Fibroblast of villous mesenchyme (primary cell): ENCODE measurements around the gene ARR3. TPM values are rescaled to one million over a fixed set of nuclear protein-coding genes. Genes with fewer than 3 reads are reported as not detected.
"Not testable (repeated sequence)": the region's sequence is repeated elsewhere in the genome, so short reads cannot be mapped to it uniquely, and the experiment has no call there.

Experiments used
- DNase-seq: peaks from one replicate; pipeline ENCODE4 v3.0.0-alpha.2; 2010; ENCODE audit warnings: low read depth
- H3K4me3 ChIP-seq: 2 replicates; pipeline ENCODE4 v1.5.1; 2011; ENCODE audit warnings: low read depth, mild to moderate bottlenecking, low read length
- CTCF ChIP-seq: IDR thresholded peaks from 2 replicates; pipeline ENCODE4 v1.5.1; 2012; ENCODE audit warnings: low read depth, mild to moderate bottlenecking, low read length; ENCODE audit not compliant: insufficient read depth
- total RNA-seq: library from RNA; depleted of rRNA; stranded (reverse); fragments of >200 nt; gene quantifications from 2 replicates; pipeline ENCODE4 v1.2.3, GENCODE V29; 2012

ARR3 gene
- total RNA-seq, 1 donor: not detected

GRCh38 chrX:70292788-70293187 is 24.7 kb downstream of the ARR3 start:
- no peak overlapping the region for H3K4me3 ChIP-seq
- no peak for TF ChIP-seq CTCF
- DNase-seq: peak; percentile 31

GRCh38 chrX:70293621-70294020 is 25.5 kb downstream of the ARR3 start:
- H3K4me3 ChIP-seq: no peak overlapping the region
- DNase-seq: no peak
- TF ChIP-seq CTCF: no peak

DNA sequence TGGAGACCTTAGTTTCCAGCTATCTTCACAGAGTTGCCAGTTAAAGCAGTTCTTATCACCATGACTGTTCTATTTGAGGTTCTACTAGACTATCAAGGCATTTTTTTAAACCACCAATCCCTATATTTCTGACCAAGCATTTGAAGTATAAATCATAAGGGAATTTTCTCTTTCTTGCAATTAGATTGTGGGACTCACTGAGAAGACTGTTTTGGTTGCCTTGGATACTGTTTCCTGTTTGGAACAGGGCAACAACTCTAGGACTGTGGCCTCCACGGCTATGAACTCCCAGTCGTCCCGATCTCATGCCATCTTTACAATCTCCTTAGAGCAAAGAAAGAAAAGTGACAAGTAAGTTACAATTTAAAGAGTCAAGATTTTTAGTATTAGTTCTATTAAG is 33.6 kb downstream of the ARR3 start:
- H3K4me3 ChIP-seq: no peak overlapping the region
- peak; percentile 34 for DNase-seq
- TF ChIP-seq CTCF: no peak

DNA sequence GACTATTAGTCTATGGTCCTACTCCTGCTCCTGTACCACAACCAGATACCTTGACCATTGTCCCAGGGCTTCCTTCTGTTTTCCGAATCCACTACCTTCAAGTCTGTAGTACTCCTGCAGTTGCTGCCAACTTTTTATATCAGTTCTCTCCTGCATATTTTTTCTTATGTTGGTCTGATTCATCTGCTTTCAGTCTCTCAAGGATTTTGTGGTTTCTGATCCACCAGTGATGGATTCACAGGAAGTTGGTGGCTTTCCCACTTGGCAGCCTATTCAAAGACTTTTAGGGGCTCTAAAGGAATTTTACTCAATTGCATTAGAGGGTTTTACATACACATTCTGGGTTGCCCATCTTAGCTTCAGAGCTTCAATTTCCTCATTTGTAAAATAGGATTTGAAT is 45.4 kb downstream of the ARR3 start:
- no peak for TF ChIP-seq CTCF
- peak; percentile 17 for DNase-seq

GRCh38 chrX:70322784-70323183 is 54.6 kb downstream of the ARR3 start:
- no peak for TF ChIP-seq CTCF
- no peak overlapping the region for H3K4me3 ChIP-seq
- DNase-seq: no peak

More for the DNA sequence above, 45.4 kb downstream of the ARR3 start:
- H3K4me3 ChIP-seq: no peak overlapping the region

DNA sequence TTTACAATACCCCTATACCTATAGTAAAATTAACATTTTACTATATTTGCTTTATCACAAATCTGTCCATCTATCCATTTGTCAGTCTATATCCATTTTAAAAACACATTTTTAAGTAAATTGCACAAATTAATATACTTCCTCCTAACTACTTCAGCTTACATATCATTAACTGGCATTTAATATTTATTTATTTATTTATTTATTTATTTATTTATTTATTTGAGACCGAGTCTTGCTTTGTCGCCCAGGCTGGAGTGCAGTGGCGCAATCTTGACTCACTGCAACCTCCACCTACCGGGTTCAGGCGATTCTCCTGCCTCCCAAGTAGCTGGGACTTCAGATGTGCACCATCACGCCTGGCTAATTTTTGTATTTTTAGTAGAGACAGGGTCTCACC is 55.5 kb downstream of the ARR3 start:
- not testable (repeated sequence) for DNase-seq, H3K4me3 ChIP-seq

DNA sequence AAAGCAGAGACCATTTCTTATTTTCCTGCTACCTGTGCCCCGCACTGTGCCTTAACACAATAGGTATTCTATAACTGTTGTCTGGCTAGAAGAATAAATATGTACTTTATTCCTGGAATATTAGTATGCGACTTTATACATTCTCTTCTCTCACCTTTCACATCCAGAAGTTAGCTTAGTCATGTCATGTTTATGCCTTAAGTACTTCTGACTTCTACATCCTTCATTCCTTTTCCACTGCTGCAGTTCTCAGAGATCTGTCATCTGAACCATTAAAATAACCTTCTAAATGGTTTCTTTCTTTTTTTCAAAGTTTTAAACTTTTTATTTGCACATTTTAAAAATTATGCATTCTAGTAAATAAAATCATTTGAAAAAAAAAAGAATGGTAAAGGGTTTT is 56.2 kb downstream of the ARR3 start:
- no peak for TF ChIP-seq CTCF
- no peak for DNase-seq
- no peak overlapping the region for H3K4me3 ChIP-seq
